ENCODE results near the gene MLXIPL. TPM values are rescaled to one million over a fixed set of nuclear protein-coding genes. Genes with fewer than 3 reads are reported as not detected.

MLXIPL gene, protein sequence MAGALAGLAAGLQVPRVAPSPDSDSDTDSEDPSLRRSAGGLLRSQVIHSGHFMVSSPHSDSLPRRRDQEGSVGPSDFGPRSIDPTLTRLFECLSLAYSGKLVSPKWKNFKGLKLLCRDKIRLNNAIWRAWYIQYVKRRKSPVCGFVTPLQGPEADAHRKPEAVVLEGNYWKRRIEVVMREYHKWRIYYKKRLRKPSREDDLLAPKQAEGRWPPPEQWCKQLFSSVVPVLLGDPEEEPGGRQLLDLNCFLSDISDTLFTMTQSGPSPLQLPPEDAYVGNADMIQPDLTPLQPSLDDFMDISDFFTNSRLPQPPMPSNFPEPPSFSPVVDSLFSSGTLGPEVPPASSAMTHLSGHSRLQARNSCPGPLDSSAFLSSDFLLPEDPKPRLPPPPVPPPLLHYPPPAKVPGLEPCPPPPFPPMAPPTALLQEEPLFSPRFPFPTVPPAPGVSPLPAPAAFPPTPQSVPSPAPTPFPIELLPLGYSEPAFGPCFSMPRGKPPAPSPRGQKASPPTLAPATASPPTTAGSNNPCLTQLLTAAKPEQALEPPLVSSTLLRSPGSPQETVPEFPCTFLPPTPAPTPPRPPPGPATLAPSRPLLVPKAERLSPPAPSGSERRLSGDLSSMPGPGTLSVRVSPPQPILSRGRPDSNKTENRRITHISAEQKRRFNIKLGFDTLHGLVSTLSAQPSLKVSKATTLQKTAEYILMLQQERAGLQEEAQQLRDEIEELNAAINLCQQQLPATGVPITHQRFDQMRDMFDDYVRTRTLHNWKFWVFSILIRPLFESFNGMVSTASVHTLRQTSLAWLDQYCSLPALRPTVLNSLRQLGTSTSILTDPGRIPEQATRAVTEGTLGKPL
- total RNA-seq: not detected in 2 replicates

GRCh38 chr7:73623798-73624668, at the start of gene MLXIPL:
Gene MLXIPL (minus strand): TSS chr7:73624522. CDS start chr7:73624492, 30 bp downstream.

DNA sequence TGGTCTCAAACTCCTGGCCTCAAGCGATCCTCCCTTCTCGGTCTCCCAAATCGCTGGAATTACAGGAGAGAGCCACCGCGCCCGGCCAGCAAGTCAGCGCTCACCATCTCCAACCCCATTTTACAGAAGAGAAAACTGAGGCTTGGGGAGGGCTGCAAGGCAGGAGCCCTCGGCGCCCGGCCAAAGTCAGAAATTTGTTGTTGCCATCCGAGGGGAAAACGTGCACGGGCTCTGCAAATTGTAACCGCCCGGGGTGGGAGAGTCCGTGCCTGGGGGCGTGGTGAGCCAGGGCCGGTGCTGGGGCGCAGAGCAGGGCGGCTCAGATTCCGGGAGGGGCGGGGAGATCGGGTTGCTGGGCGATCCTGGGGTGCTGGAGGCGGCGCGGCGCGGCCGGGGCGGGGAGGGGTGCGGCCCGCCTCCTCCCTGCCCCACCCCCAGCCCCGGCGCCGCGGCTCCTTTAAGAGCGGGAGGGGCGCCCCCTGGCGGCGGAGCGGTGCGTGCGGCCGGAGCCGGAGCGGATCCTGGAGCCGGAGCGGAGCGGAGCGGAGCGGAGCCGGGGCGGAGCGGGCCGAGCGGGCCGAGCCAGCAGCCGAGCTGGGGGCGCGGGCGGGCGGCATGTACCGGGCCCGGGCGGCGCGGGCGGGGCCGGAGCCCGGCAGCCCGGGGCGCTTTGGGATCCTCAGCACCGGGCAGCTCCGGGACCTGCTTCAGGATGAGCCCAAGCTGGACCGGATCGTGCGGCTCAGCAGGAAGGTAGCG, 43.2 kb upstream of the MLXIPL start, which contains the start of gene VPS37D:
TSS of gene VPS37D (plus strand) at position 488 of the 759 bp plus-strand sequence. CDS start at position 616, 128 bp downstream.

GRCh38 chr7:73578342-73579128, 45.8 kb downstream of the MLXIPL start, which contains the start of gene TBL2:
Gene TBL2 (minus strand): TSS chr7:73578579. CDS start chr7:73578549, 30 bp downstream.

GRCh38 chr7:73557397-73558257, 66.7 kb downstream of the MLXIPL start, which contains the start of gene BCL7B:
Gene BCL7B (minus strand): TSS chr7:73557690. CDS start chr7:73557578, 112 bp downstream.

Other genes starting within 250 kb of the MLXIPL start
- gene FZD9, start 190.7 kb downstream of the MLXIPL start, total RNA-seq: 0.54 TPM in 1 of 2 replicates, not detected in the other
- 36.9 and 47.9 TPM in 2 replicates for gene BAZ1B, start 102.2 kb downstream of the MLXIPL start, total RNA-seq
- 23.2 and 33.7 TPM in 2 replicates for gene BCL7B, start 66.8 kb downstream of the MLXIPL start, total RNA-seq
- gene TBL2, start 45.9 kb downstream of the MLXIPL start, total RNA-seq: 75.0 and 84.8 TPM in 2 replicates
- gene VPS37D, start 43.3 kb upstream of the MLXIPL start, total RNA-seq: 0.87 and 2.7 TPM in 2 replicates
- 3.5 and 3.6 TPM in 2 replicates for gene DNAJC30, start 58.9 kb upstream of the MLXIPL start, total RNA-seq
- gene BUD23, start 59.1 kb upstream of the MLXIPL start, total RNA-seq: 23.6 and 52.9 TPM in 2 replicates
- 2.4 and 7.4 TPM in 2 replicates for gene STX1A, start 95.1 kb upstream of the MLXIPL start, total RNA-seq
- gene ABHD11, start 114.3 kb upstream of the MLXIPL start, total RNA-seq: 14.1 and 16.1 TPM in 2 replicates
- not detected in 2 replicates for gene CLDN3, start 145.7 kb upstream of the MLXIPL start, total RNA-seq
- gene CLDN4, start 206.5 kb upstream of the MLXIPL start, total RNA-seq: 216 and 226 TPM in 2 replicates
- 1.6 and 8.2 TPM in 2 replicates for gene METTL27, start 218.0 kb upstream of the MLXIPL start, total RNA-seq
- not detected in 2 replicates for gene TMEM270, start 236.6 kb upstream of the MLXIPL start, total RNA-seq

Data from placental epithelial cell (primary cell).